ENCODE measurements around the gene PTRH1. TPM values are rescaled to one million over a fixed set of nuclear protein-coding genes. Genes with fewer than 3 reads are reported as not detected.

PTRH1 gene
- total and polyA plus RNA-seq, 5 donors from 2014 or later = 9.3 to 36.5 (median 27.5) TPM

GRCh38 chr9:127679506-127679905, 36.0 kb downstream of the PTRH1 start:
- Mint-ChIP-seq H3K9me3 (peaks cover 0 to 2% (median 0%) of the 10 kb centered on the region in 7 donors), H3K36me3 (peaks cover 7% of the 10 kb centered on the region), H3K27ac (no peak overlapping the region), H3K27me3 (peaks cover 12% of the 10 kb centered on the region), H3K4me1 (peaks cover 0 to 2% (median 0%) of the 10 kb centered on the region in 4 donors), H3K4me3 (no peak overlapping the region)
- Histone ChIP-seq H3K27me3 (ENCODE audit: control insufficient read depth, insufficient read depth, low read length) (no peaks in the 10 kb centered on the region), H3K4me1 (ENCODE audit: control insufficient read depth, insufficient read depth, low read length, poor library complexity, severe bottlenecking) (no peaks in the 10 kb centered on the region), H3K27ac (ENCODE audit: insufficient read depth, low read length, poor library complexity, severe bottlenecking) (no peak overlapping the region), H3K9me3 (ENCODE audit: control insufficient read depth in 2 of 2, low read length in 2 of 2) (no peaks in the 10 kb centered on the region), H3K4me3 (ENCODE audit: low read depth, low read length) (no peak overlapping the region), H3K36me3 (ENCODE audit: control insufficient read depth, insufficient read depth, low read length) (no peaks in the 10 kb centered on the region)
- ATAC-seq (ENCODE audit: low read depth in 2 of 2) (no peak), DNase-seq (no peak)

GRCh38 chr9:127676638-127677037, 38.8 kb downstream of the PTRH1 start:
- H3K4me1 Mint-ChIP-seq = peaks cover 0 to 2% (median 0%) of the 10 kb centered on the region in 4 donors
- no peaks in the 10 kb centered on the region for H3K36me3 ChIP-seq (ENCODE audit: control insufficient read depth, insufficient read depth, low read length)
- H3K9me3 ChIP-seq (ENCODE audit: control insufficient read depth in 2 of 2, low read length in 2 of 2) = no peaks in the 10 kb centered on the region
- peaks cover 22% of the 10 kb centered on the region for H3K27me3 Mint-ChIP-seq
- H3K27ac ChIP-seq (ENCODE audit: insufficient read depth, low read length, poor library complexity, severe bottlenecking) = no peak overlapping the region
- no peak for ATAC-seq (ENCODE audit: low read depth in 2 of 2)
- no peak for DNase-seq
- H3K27me3 ChIP-seq (ENCODE audit: control insufficient read depth, insufficient read depth, low read length) = no peaks in the 10 kb centered on the region
- no peak overlapping the region for H3K4me3 Mint-ChIP-seq
- no peak overlapping the region for H3K27ac Mint-ChIP-seq
- peaks cover 4% of the 10 kb centered on the region for H3K36me3 Mint-ChIP-seq
- no peak overlapping the region for H3K4me3 ChIP-seq (ENCODE audit: low read depth, low read length)
- H3K9me3 Mint-ChIP-seq = peaks cover 0 to 2% (median 0%) of the 10 kb centered on the region in 7 donors
- H3K4me1 ChIP-seq (ENCODE audit: control insufficient read depth, insufficient read depth, low read length, poor library complexity, severe bottlenecking) = no peaks in the 10 kb centered on the region

GRCh38 chr9:127673234-127673633, 42.2 kb downstream of the PTRH1 start:
- Mint-ChIP-seq H3K9me3 (no peaks in the 10 kb centered on the region), H3K27ac (no peak overlapping the region), H3K4me1 (no peaks in the 10 kb centered on the region)

GRCh38 chr9:127667906-127668305, 47.6 kb downstream of the PTRH1 start:
- DNase-seq (no peak), ATAC-seq (ENCODE audit: low read depth in 2 of 2) (no peak)
- Histone ChIP-seq H3K36me3 (ENCODE audit: control insufficient read depth, insufficient read depth, low read length) (no peaks in the 10 kb centered on the region), H3K4me1 (ENCODE audit: control insufficient read depth, insufficient read depth, low read length, poor library complexity, severe bottlenecking) (no peaks in the 10 kb centered on the region), H3K9me3 (ENCODE audit: control insufficient read depth in 2 of 2, low read length in 2 of 2) (no peaks in the 10 kb centered on the region), H3K27me3 (ENCODE audit: control insufficient read depth, insufficient read depth, low read length) (no peaks in the 10 kb centered on the region), H3K4me3 (ENCODE audit: low read depth, low read length) (no peak overlapping the region), H3K27ac (ENCODE audit: insufficient read depth, low read length, poor library complexity, severe bottlenecking) (no peak overlapping the region)
- peaks cover 9% of the 10 kb centered on the region for H3K36me3 Mint-ChIP-seq
- no peaks in the 10 kb centered on the region for H3K4me1 Mint-ChIP-seq
- no peaks in the 10 kb centered on the region for H3K9me3 Mint-ChIP-seq
- peaks cover 24% of the 10 kb centered on the region for H3K27me3 Mint-ChIP-seq
- no peak overlapping the region for H3K27ac Mint-ChIP-seq
- H3K4me3 Mint-ChIP-seq = no peak overlapping the region

More at GRCh38 chr9:127673234-127673633, 42.2 kb downstream of the PTRH1 start:
- H3K27me3 ChIP-seq (ENCODE audit: control insufficient read depth, insufficient read depth, low read length) = no peaks in the 10 kb centered on the region
- no peaks in the 10 kb centered on the region for H3K36me3 ChIP-seq (ENCODE audit: control insufficient read depth, insufficient read depth, low read length)
- Mint-ChIP-seq H3K36me3 (no peaks in the 10 kb centered on the region), H3K27me3 (peaks cover 15% of the 10 kb centered on the region), H3K4me3 (no peak overlapping the region)
- no peak overlapping the region for H3K27ac ChIP-seq (ENCODE audit: insufficient read depth, low read length, poor library complexity, severe bottlenecking)
- DNase-seq = no peak
- H3K9me3 ChIP-seq (ENCODE audit: control insufficient read depth in 2 of 2, low read length in 2 of 2) = no peaks in the 10 kb centered on the region
- H3K4me3 ChIP-seq (ENCODE audit: low read depth, low read length) = no peak overlapping the region
- no peak for ATAC-seq (ENCODE audit: low read depth in 2 of 2)
- H3K4me1 ChIP-seq (ENCODE audit: control insufficient read depth, insufficient read depth, low read length, poor library complexity, severe bottlenecking) = no peaks in the 10 kb centered on the region

GRCh38 chr9:127667127-127667844, 48.2 kb downstream of the PTRH1 start:
- no peak overlapping the region for H3K27ac ChIP-seq (ENCODE audit: insufficient read depth, low read length, poor library complexity, severe bottlenecking)
- no peaks in the 10 kb centered on the region for H3K4me1 ChIP-seq (ENCODE audit: control insufficient read depth, insufficient read depth, low read length, poor library complexity, severe bottlenecking)
- no peak for DNase-seq
- H3K36me3 Mint-ChIP-seq = peaks cover 9% of the 10 kb centered on the region
- peaks cover 26% of the 10 kb centered on the region for H3K27me3 Mint-ChIP-seq
- H3K36me3 ChIP-seq (ENCODE audit: control insufficient read depth, insufficient read depth, low read length) = no peaks in the 10 kb centered on the region
- H3K4me1 Mint-ChIP-seq = no peaks in the 10 kb centered on the region
- no peaks in the 10 kb centered on the region for H3K27me3 ChIP-seq (ENCODE audit: control insufficient read depth, insufficient read depth, low read length)
- no peaks in the 10 kb centered on the region for H3K9me3 ChIP-seq (ENCODE audit: control insufficient read depth in 2 of 2, low read length in 2 of 2)
- ATAC-seq (ENCODE audit: low read depth in 2 of 2) = no peak
- no peak overlapping the region for H3K4me3 Mint-ChIP-seq
- H3K27ac Mint-ChIP-seq = no peak overlapping the region
- no peak overlapping the region for H3K4me3 ChIP-seq (ENCODE audit: low read depth, low read length)
- H3K9me3 Mint-ChIP-seq = no peaks in the 10 kb centered on the region

GRCh38 chr9:127664678-127665507, 50.6 kb downstream of the PTRH1 start:
- no peak for ATAC-seq (ENCODE audit: low read depth in 2 of 2)
- H3K27ac ChIP-seq (ENCODE audit: insufficient read depth, low read length, poor library complexity, severe bottlenecking) = no peak overlapping the region
- H3K4me1 Mint-ChIP-seq = no peaks in the 10 kb centered on the region
- no peaks in the 10 kb centered on the region for H3K36me3 ChIP-seq (ENCODE audit: control insufficient read depth, insufficient read depth, low read length)
- no peaks in the 10 kb centered on the region for H3K4me1 ChIP-seq (ENCODE audit: control insufficient read depth, insufficient read depth, low read length, poor library complexity, severe bottlenecking)
- H3K27me3 Mint-ChIP-seq = peaks cover 27% of the 10 kb centered on the region
- H3K27me3 ChIP-seq (ENCODE audit: control insufficient read depth, insufficient read depth, low read length) = no peaks in the 10 kb centered on the region
- H3K4me3 Mint-ChIP-seq = no peak overlapping the region
- H3K36me3 Mint-ChIP-seq = peaks cover 9% of the 10 kb centered on the region
- no peak overlapping the region for H3K27ac Mint-ChIP-seq
- H3K9me3 Mint-ChIP-seq = no peaks in the 10 kb centered on the region
- H3K9me3 ChIP-seq (ENCODE audit: control insufficient read depth in 2 of 2, low read length in 2 of 2) = no peaks in the 10 kb centered on the region
- no peak for DNase-seq
- H3K4me3 ChIP-seq (ENCODE audit: low read depth, low read length) = no peak overlapping the region

- H3K4me1 Mint-ChIP-seq = no peaks in the 10 kb centered on the region
- DNase-seq (no peak), ATAC-seq (ENCODE audit: low read depth in 2 of 2) (no peak)
- no peaks in the 10 kb centered on the region for H3K4me1 ChIP-seq (ENCODE audit: control insufficient read depth, insufficient read depth, low read length, poor library complexity, severe bottlenecking)
- no peak overlapping the region for H3K27ac Mint-ChIP-seq
- H3K4me3 ChIP-seq (ENCODE audit: low read depth, low read length) = no peak overlapping the region
- no peaks in the 10 kb centered on the region for H3K36me3 ChIP-seq (ENCODE audit: control insufficient read depth, insufficient read depth, low read length)
- H3K4me3 Mint-ChIP-seq = no peak overlapping the region
- H3K36me3 Mint-ChIP-seq = peaks cover 9% of the 10 kb centered on the region
- no peaks in the 10 kb centered on the region for H3K27me3 ChIP-seq (ENCODE audit: control insufficient read depth, insufficient read depth, low read length)
- no peaks in the 10 kb centered on the region for H3K9me3 ChIP-seq (ENCODE audit: control insufficient read depth in 2 of 2, low read length in 2 of 2)
- H3K27me3 Mint-ChIP-seq = peaks cover 33% of the 10 kb centered on the region
- H3K27ac ChIP-seq (ENCODE audit: insufficient read depth, low read length, poor library complexity, severe bottlenecking) = no peak overlapping the region
- H3K9me3 Mint-ChIP-seq = no peaks in the 10 kb centered on the region
Measured at GRCh38 chr9:127664324-127664677, 51.2 kb downstream of the PTRH1 start.
